Smooth muscle cell (in vitro differentiated cells): ENCODE results near the gene MAG. TPM values are rescaled to one million over a fixed set of nuclear protein-coding genes. Genes with fewer than 3 reads are reported as not detected.
"Not testable (repeated sequence)": the region's sequence is repeated elsewhere in the genome, so short reads cannot be mapped to it uniquely, and the experiment has no call there.

Experiments
- DNase-seq: peaks from one replicate; lab custom pipeline; 2025; ENCODE audit not compliant: unreplicated experiment; lab: John Stamatoyannopoulos, UW
- H2AFZ ChIP-seq: fragments of 200-600 bp; sonication (generic); 2 replicates; pipeline ENCODE4 v1.6.0; 2016; ENCODE audit warnings: antibody characterized with exemption, low read depth, mild to moderate bottlenecking
- H3F3A ChIP-seq: fragments of 200-600 bp; sonication (generic); 2 replicates; pipeline ENCODE4 v1.6.0; 2017; ENCODE audit warnings: antibody characterized with exemption, low read depth
- H3K27ac ChIP-seq: fragments of 200-600 bp; sonication (generic); 2 replicates; pipeline ENCODE4 v1.5.1; 2016; ENCODE audit warnings: low read depth, mild to moderate bottlenecking
- H3K27me3 ChIP-seq: fragments of 200-600 bp; sonication (generic); 2 replicates; pipeline ENCODE4 v1.6.1; 2016; ENCODE audit warnings: low read depth, mild to moderate bottlenecking
- H3K36me3 ChIP-seq: fragments of 200-600 bp; sonication (generic); 2 replicates; pipeline ENCODE4 v1.5.1; 2016; ENCODE audit warnings: low read depth
- H3K4me1 ChIP-seq: fragments of 200-600 bp; sonication (generic); 2 replicates; pipeline ENCODE4 v1.5.1; 2016; ENCODE audit warnings: low read depth
- H3K4me2 ChIP-seq: fragments of 200-600 bp; sonication (generic); 2 replicates; pipeline ENCODE4 v1.6.0; 2016; ENCODE audit warnings: mild to moderate bottlenecking
- H3K4me3 ChIP-seq: fragments of 200-600 bp; sonication (generic); 2 replicates; pipeline ENCODE4 v1.5.1; 2016; ENCODE audit warnings: mild to moderate bottlenecking
- H3K79me2 ChIP-seq: fragments of 200-600 bp; sonication (generic); 2 replicates; pipeline ENCODE4 v1.6.0; 2016; ENCODE audit warnings: low read depth, mild to moderate bottlenecking
- H3K9ac ChIP-seq: fragments of 200-600 bp; sonication (generic); 2 replicates; pipeline ENCODE4 v1.6.0; 2016; ENCODE audit warnings: low read depth
- H3K9me3 ChIP-seq: fragments of 200-600 bp; sonication (generic); replicated peaks from 2 replicates; pipeline ENCODE4 v1.5.1; 2016; ENCODE audit warnings: low read depth
- H4K20me1 ChIP-seq: fragments of 200-600 bp; sonication (generic); 2 replicates; pipeline ENCODE4 v1.6.0; 2016; ENCODE audit warnings: low read depth
- WGBS: methylation state at CpG from one replicate; pipeline ENCODE4 v1.1.7; 2016; ENCODE audit warnings: low lambda C conversion rate; 5-methylcytosine and 5-hydroxymethylcytosine counted together
- polyA plus RNA-seq: library from polyadenylated mRNA; unstranded; fragments of >200 nt; fragmentation: Nextera tagmentation; extraction: Ambion mirVana; gene quantifications from 2 replicates; pipeline ENCODE4 v1.2.1, GENCODE V29; 2016
- total RNA-seq: library from RNA; depleted of rRNA; stranded (reverse); fragments of >200 nt; gene quantifications from 2 replicates; pipeline ENCODE4 v1.2.3, GENCODE V29; 2014
- TF ChIP-seq, protein P1 (sequence below): fragments of 200-600 bp; sonication (generic); IDR thresholded peaks from 2 replicates; pipeline ENCODE4 v1.5.1; 2017; ENCODE audit warnings: borderline replicate concordance, mild to moderate bottlenecking, antibody characterized with exemption; ENCODE audit not compliant: insufficient read depth, poor library complexity, severe bottlenecking

MAG gene
- total and polyA plus RNA-seq, 2 experiments from 2014 or later = not detected

DNA sequence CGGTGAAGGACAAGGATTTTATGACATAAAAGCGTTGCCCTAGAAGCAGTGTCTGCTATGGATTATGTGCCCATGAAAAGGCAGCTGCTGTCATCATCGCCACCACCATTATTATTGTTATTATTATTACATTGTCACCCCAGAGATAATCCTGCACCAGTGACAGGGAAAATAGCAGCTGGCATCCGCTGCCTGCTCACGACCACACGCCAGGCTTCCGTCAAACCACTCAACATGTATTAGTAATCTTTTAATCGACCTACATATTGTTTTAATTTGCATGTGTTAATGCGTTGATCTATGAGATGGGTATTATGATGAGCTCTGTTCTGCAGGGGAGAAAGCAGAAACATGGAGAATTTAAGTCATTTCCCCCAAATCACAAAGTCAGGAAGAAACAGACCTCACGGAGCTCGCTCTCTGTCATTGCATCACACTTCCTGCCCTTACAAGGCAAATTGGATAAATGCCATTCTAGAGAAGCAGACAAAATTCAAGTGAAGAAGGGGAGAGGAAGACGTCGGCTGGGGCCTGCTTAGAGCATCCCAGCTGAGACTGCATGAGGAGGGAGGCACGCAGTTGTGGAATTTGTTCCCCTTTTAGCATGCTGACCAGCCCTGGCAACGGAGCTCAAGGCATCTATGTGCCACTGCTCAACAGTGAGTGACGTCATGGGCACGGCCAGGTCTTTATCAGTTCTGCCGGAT, 66.1 kb downstream of the MAG start, which contains the start of gene FFAR3:
FFAR3 (plus strand) TSS at position 594 of the 707 bp plus-strand sequence. CDS start 431 bp downstream, outside the sequence.
- Histone ChIP-seq H3K4me3 (no peak within 1 kb of the TSS), H3F3A (no peaks in the 10 kb centered on the region), H3K27me3 (no peaks in the 10 kb centered on the region), H3K9me3 (no peaks in the 10 kb centered on the region), H4K20me1 (no peaks in the 10 kb centered on the region), H3K4me2 (no peak within 1 kb of the TSS), H3K4me1 (no peaks in the 10 kb centered on the region), H3K79me2 (no peaks in the 10 kb centered on the region), H2AFZ (peak within 1 kb of the TSS; percentile 58), H3K36me3 (no peaks in the 10 kb centered on the region), H3K9ac (no peak within 1 kb of the TSS), H3K27ac (no peak within 1 kb of the TSS)
- 67% methylated on average over 18 of the region's 18 CpGs for WGBS
- TF ChIP-seq, protein P1, sequence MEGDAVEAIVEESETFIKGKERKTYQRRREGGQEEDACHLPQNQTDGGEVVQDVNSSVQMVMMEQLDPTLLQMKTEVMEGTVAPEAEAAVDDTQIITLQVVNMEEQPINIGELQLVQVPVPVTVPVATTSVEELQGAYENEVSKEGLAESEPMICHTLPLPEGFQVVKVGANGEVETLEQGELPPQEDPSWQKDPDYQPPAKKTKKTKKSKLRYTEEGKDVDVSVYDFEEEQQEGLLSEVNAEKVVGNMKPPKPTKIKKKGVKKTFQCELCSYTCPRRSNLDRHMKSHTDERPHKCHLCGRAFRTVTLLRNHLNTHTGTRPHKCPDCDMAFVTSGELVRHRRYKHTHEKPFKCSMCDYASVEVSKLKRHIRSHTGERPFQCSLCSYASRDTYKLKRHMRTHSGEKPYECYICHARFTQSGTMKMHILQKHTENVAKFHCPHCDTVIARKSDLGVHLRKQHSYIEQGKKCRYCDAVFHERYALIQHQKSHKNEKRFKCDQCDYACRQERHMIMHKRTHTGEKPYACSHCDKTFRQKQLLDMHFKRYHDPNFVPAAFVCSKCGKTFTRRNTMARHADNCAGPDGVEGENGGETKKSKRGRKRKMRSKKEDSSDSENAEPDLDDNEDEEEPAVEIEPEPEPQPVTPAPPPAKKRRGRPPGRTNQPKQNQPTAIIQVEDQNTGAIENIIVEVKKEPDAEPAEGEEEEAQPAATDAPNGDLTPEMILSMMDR = no peak
- no peak for DNase-seq

DNA sequence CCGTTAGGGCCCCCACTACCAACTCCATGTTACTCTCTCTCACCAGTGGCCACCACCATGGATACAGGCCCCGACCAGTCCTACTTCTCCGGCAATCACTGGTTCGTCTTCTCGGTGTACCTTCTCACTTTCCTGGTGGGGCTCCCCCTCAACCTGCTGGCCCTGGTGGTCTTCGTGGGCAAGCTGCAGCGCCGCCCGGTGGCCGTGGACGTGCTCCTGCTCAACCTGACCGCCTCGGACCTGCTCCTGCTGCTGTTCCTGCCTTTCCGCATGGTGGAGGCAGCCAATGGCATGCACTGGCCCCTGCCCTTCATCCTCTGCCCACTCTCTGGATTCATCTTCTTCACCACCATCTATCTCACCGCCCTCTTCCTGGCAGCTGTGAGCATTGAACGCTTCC, 66.9 kb downstream of the MAG start:
- H3K9ac ChIP-seq, H3K4me1 ChIP-seq, H3K4me2 ChIP-seq, H3K27me3 ChIP-seq, H3K9me3 ChIP-seq, H3F3A ChIP-seq, H3K36me3 ChIP-seq, DNase-seq, H3K4me3 ChIP-seq, H3K79me2 ChIP-seq, H4K20me1 ChIP-seq, H2AFZ ChIP-seq, H3K27ac ChIP-seq: not testable (repeated sequence)
- WGBS = 70% methylated on average over 11 of the region's 16 CpGs

DNA sequence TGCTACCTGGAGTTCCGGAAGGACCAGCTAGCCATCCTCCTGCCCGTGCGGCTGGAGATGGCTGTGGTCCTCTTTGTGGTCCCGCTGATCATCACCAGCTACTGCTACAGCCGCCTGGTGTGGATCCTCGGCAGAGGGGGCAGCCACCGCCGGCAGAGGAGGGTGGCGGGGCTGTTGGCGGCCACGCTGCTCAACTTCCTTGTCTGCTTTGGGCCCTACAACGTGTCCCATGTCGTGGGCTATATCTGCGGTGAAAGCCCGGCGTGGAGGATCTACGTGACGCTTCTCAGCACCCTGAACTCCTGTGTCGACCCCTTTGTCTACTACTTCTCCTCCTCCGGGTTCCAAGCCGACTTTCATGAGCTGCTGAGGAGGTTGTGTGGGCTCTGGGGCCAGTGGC, 67.4 kb downstream of the MAG start:
- H3K9me3 ChIP-seq, H3F3A ChIP-seq, DNase-seq, H3K27me3 ChIP-seq, H4K20me1 ChIP-seq, H3K4me3 ChIP-seq, H3K9ac ChIP-seq, H3K36me3 ChIP-seq, H2AFZ ChIP-seq, H3K4me2 ChIP-seq, H3K4me1 ChIP-seq, H3K79me2 ChIP-seq, H3K27ac ChIP-seq: not testable (repeated sequence)
- 94% methylated on average over 14 of the region's 21 CpGs for WGBS

DNA sequence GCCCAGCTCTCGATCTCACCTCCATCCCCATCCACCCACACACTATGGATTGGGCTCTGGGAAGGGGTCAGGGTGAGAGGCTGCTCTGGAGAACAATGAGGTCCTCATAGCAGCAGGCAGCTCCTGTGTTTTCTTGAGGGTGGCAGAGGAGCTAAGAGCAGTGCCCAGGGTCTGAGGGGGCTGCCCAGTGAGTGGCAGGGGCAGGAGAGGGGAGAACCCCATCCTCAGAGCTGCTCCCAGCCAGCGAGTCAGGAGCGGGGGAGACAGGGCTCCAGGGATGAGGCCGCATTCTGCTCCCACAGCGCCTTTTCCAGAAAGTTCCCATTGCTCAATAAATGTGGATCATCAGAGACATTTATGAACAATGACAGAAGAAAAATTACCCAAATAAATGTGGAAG, 68.1 kb downstream of the MAG start:
- H3K9ac ChIP-seq, DNase-seq: not testable (repeated sequence)

DNA sequence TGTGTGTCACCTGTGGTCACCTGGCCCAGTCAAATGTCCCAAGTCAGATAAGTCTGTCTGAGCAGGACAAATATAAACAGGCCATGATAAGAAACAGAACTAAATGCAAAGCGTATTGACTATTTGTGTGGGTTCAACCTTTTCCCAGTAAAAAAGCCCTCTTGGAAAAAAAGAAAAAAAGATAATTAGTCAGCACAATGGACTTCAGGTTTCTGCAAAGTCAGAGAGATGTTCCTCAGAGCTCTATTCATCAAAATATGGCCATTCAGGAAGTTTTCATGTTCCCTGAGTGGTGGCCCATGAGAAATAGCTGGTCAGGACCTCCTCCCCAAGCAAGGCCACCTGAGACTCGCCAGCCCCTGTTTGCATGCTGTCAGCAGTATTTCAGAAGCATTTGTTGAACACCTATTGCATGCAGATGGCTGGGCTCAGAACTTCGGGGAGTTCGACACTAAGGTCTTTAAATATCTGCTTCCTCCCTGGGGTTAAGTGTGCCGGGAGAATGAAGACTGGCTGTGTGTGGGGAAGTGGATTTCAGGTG, 69.0 kb downstream of the MAG start:
- TF ChIP-seq, protein P1 = no peak
- Histone ChIP-seq H3K4me1 (no peaks in the 10 kb centered on the region), H3K27ac (no peak overlapping the region), H3K27me3 (no peaks in the 10 kb centered on the region), H3K4me2 (no peak overlapping the region), H3K36me3 (no peaks in the 10 kb centered on the region), H3K9me3 (no peaks in the 10 kb centered on the region), H3K79me2 (no peaks in the 10 kb centered on the region), H2AFZ (no peak overlapping the region), H4K20me1 (no peaks in the 10 kb centered on the region), H3F3A (no peaks in the 10 kb centered on the region), H3K9ac (no peak overlapping the region), H3K4me3 (no peak overlapping the region)
- WGBS = 63% methylated on average over 5 of the region's 5 CpGs
- DNase-seq = no peak

More for the DNA sequence above, 68.1 kb downstream of the MAG start:
- H3K27me3 ChIP-seq, H3K36me3 ChIP-seq, H3K4me1 ChIP-seq, H3K27ac ChIP-seq, H3K9me3 ChIP-seq, H3F3A ChIP-seq, H2AFZ ChIP-seq, H3K4me2 ChIP-seq, H4K20me1 ChIP-seq, H3K4me3 ChIP-seq, H3K79me2 ChIP-seq: not testable (repeated sequence)
- WGBS = 79% methylated on average over 3 of the region's 5 CpGs
